ENCODE data around the gene MXI1.
"Not testable (repeated sequence)": the region's sequence is repeated elsewhere in the genome, so short reads cannot be mapped to it uniquely, and the experiment has no call there.

Gene MXI1

GRCh38 chr10:110324201-110324804 lies 116.9 kb downstream of the MXI1 start:
- DNase-seq: no peak

- DNase-seq: no peak
These were observed 117.4 kb downstream of the MXI1 start for GRCh38 chr10:110324805-110325280.

- no peak for DNase-seq
These were observed 119.1 kb downstream of the MXI1 start for GRCh38 chr10:110326351-110327032.

GRCh38 chr10:110327262-110327914 lies 120.0 kb downstream of the MXI1 start:
- DNase-seq: no peak

GRCh38 chr10:110330675-110331074 lies 123.3 kb downstream of the MXI1 start:
- no peak for DNase-seq

- DNase-seq: not testable (repeated sequence)
These were observed 123.9 kb downstream of the MXI1 start for GRCh38 chr10:110331226-110331795.

GRCh38 chr10:110334061-110334656 lies 126.8 kb downstream of the MXI1 start:
- DNase-seq: no peak

GRCh38 chr10:110335314-110336064 lies 128.1 kb downstream of the MXI1 start:
- DNase-seq: peak in 1 of 2 donors; percentile 22

- no peak for DNase-seq
These were observed 128.8 kb downstream of the MXI1 start for GRCh38 chr10:110336111-110336721.
